Esophagus squamous epithelium (tissue), 5 donors: ENCODE data around the gene FAF2. TPM values are rescaled to one million over a fixed set of nuclear protein-coding genes. Genes with fewer than 3 reads are reported as not detected.

ENCODE experiments used
- DNase-seq: peaks from one replicate; lab custom pipeline; 2025; lab: John Stamatoyannopoulos, UW
- H3K27ac ChIP-seq, 4 donors: fragments of 200-600 bp; sonication (generic); one replicate each; pipeline ENCODE4 v1.5.1; 2016 to 2019; ENCODE audit warnings: mild to moderate bottlenecking in 1 of 4
- H3K27me3 ChIP-seq, 4 donors: fragments of 200-600 bp; sonication (generic); 1 replicate in 3 of 4; 2 replicates in 1 of 4; pipeline versions ENCODE4 v1.5.1 to v1.6.0; 2017 to 2021; ENCODE audit warnings: antibody characterized with exemption in 1 of 4
- H3K36me3 ChIP-seq, 3 donors: fragments of 200-600 bp; sonication (generic); one replicate each; pipeline ENCODE4 v1.5.1; 2016 to 2019
- H3K4me1 ChIP-seq, 3 donors: fragments of 200-600 bp; sonication (generic); one replicate each; pipeline ENCODE4 v1.5.1; 2017 to 2019
- H3K4me3 ChIP-seq, 4 donors: fragments of 200-600 bp; sonication (generic); 1 replicate in 3 of 4; 2 replicates in 1 of 4; pipeline ENCODE4 v1.5.1; 2016 to 2019; ENCODE audit warnings: mild to moderate bottlenecking in 2 of 4, moderate library complexity in 1 of 4
- H3K9me3 ChIP-seq, 3 donors: fragments of 200-600 bp; sonication (generic); one replicate each; pipeline ENCODE4 v1.5.1; 2016 to 2019
- POLR2A ChIP-seq, 4 donors: fragments of 450-650 bp; IDR thresholded peaks; one replicate each; pipeline ENCODE4 v1.6.1; 2017; ENCODE audit warnings: antibody characterized with exemption in 4 of 4, mild to moderate bottlenecking in 4 of 4, moderate library complexity in 3 of 4
- WGBS, 2 donors: methylation state at CpG; one replicate each; pipeline ENCODE4 v1.1.5; 2018; 5-methylcytosine and 5-hydroxymethylcytosine counted together
- intact Hi-C: fragments of 100-400 bp; cut with DNase I; formaldehyde crosslinking; loops from one replicate; pipeline ENCODE4 v1.15.0; 2022
- total RNA-seq, 4 donors: library from RNA; depleted of rRNA; stranded (reverse); fragments of >200 nt; gene quantifications; one replicate each; pipeline ENCODE4 v1.1.0, GENCODE V29; 2016
- TF ChIP-seq, protein P1 (sequence below), 6 experiments: fragments of 450-650 bp in 4 of 6; fragments of 200-600 bp in 2 of 6; sonication (generic) in 2 of 6; IDR thresholded peaks; one replicate each; pipeline ENCODE4 v1.5.1; 2016 to 2019; ENCODE audit warnings: antibody characterized with exemption in 6 of 6, mild to moderate bottlenecking in 4 of 6, moderate library complexity in 4 of 6
- donor health status: DM: yes; HTN: yes; CAD: no.

Gene FAF2
- total RNA-seq, 4 donors from 2014 or later = 18.5 to 27.0 (median 24.7) TPM

GRCh38 chr5:176542596-176543427, 94.6 kb downstream of the FAF2 start:
- Histone ChIP-seq H3K27me3 (no peaks in the 10 kb centered on the region), H3K36me3 (no peaks in the 10 kb centered on the region), H3K4me1 (peaks cover 25 to 78% (median 28%) of the 10 kb centered on the region in 3 donors), H3K27ac (peak overlapping the region; percentile 91 to 95 (median 92)), H3K4me3 (peak overlapping the region; percentile 67 to 93 (median 74)), H3K9me3 (no peaks in the 10 kb centered on the region)
- TF ChIP-seq, protein P1, sequence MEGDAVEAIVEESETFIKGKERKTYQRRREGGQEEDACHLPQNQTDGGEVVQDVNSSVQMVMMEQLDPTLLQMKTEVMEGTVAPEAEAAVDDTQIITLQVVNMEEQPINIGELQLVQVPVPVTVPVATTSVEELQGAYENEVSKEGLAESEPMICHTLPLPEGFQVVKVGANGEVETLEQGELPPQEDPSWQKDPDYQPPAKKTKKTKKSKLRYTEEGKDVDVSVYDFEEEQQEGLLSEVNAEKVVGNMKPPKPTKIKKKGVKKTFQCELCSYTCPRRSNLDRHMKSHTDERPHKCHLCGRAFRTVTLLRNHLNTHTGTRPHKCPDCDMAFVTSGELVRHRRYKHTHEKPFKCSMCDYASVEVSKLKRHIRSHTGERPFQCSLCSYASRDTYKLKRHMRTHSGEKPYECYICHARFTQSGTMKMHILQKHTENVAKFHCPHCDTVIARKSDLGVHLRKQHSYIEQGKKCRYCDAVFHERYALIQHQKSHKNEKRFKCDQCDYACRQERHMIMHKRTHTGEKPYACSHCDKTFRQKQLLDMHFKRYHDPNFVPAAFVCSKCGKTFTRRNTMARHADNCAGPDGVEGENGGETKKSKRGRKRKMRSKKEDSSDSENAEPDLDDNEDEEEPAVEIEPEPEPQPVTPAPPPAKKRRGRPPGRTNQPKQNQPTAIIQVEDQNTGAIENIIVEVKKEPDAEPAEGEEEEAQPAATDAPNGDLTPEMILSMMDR (IDR thresholded peaks at IDR 0.05) = peak in 2 of 6 experiments; percentile 10 to 29
- peak in 1 of 4 donors; percentile 9 for TF ChIP-seq POLR2A (IDR thresholded peaks at IDR 0.05)
- 0 to 3% methylated on average over 3 to 23 of the region's 110 CpGs for WGBS, 2 donors
- intact Hi-C loops = no loop called here
- DNase-seq = no peak

DNA sequence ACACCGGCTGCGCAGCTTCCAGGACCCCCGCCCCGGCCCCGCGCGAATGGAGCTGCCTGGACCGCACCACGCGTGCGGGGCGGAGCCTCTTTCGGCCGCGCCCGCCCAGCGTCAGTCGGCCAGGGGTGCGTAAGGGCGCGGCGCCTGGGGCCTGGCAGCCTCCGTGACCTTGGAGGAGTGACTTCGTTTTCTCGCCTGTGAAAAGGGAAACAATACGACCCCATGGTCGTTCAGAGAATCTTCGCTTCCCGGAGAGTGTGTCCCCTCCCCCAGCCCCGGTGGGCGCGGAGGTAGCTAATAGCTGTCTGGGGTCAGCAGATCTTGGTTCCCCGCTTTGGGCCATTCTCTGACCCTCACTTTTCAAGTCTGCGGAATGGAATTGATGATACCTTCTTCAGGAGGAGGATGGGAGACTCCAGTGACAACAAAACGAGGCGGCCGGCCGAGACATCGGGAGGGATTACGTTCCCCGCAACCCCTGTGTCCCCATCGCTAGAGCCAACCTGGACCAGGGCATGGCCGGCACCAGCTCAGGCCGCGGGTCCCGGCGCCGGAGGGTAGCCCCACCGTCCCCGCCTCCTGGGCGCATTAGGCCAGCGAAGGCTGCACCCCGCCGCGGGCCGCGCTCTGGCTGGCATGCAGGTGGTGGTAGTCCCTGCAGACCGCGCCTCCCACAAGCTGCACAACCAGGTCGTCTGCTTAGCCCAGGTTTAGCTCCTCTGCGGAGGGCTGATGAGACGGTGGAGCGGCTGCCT, 95.4 kb downstream of the FAF2 start:
- no peak for DNase-seq
- H3K27ac ChIP-seq = peak overlapping the region; percentile 91 to 95 (median 92)
- 0% methylated on average over 4 to 7 of the region's 63 CpGs for WGBS, 2 donors
- intact Hi-C loops = no loop called here
- H3K36me3 ChIP-seq = no peaks in the 10 kb centered on the region
- H3K9me3 ChIP-seq = no peaks in the 10 kb centered on the region
- TF ChIP-seq, protein P1 (IDR thresholded peaks at IDR 0.05) = no peak
- peak in 3 of 4 donors; percentile 35 to 72 (median 44) for TF ChIP-seq POLR2A (IDR thresholded peaks at IDR 0.05)
- H3K4me1 ChIP-seq = peaks cover 19 to 73% (median 22%) of the 10 kb centered on the region in 3 donors
- H3K4me3 ChIP-seq = peak overlapping the region; percentile 67 to 93 (median 74)
- H3K27me3 ChIP-seq = no peaks in the 10 kb centered on the region

DNA sequence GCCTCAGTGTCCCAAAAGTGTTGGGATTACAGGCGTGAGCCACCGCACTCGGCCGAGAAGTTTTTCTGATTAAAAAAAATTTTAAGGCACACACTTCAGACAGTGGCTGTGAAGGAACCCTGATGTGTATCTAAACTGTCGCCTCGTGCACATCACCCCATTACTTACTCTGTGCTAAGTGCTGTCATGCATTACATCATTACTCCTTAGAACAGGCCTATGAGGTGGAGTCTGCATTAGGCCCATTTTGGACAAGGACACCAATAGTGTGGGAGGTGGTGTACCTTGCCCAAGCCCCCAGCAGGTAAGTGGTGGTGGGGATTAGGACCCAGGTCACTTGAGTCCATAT, 97.2 kb downstream of the FAF2 start:
- WGBS, 2 donors = 93 to 95% methylated on average over 6 of the region's 6 CpGs
- H3K27me3 ChIP-seq = no peaks in the 10 kb centered on the region
- no peak for DNase-seq
- H3K9me3 ChIP-seq = no peaks in the 10 kb centered on the region
- H3K27ac ChIP-seq = peak overlapping the region in 2 of 4 donors; percentile 19 to 30
- H3K4me1 ChIP-seq = peaks cover 19 to 61% (median 22%) of the 10 kb centered on the region in 3 donors
- H3K36me3 ChIP-seq = no peaks in the 10 kb centered on the region
- no peak overlapping the region for H3K4me3 ChIP-seq
- TF ChIP-seq, protein P1 (IDR thresholded peaks at IDR 0.05) = no peak
- TF ChIP-seq POLR2A (IDR thresholded peaks at IDR 0.05) = no peak
- intact Hi-C loops = no loop called here

DNA sequence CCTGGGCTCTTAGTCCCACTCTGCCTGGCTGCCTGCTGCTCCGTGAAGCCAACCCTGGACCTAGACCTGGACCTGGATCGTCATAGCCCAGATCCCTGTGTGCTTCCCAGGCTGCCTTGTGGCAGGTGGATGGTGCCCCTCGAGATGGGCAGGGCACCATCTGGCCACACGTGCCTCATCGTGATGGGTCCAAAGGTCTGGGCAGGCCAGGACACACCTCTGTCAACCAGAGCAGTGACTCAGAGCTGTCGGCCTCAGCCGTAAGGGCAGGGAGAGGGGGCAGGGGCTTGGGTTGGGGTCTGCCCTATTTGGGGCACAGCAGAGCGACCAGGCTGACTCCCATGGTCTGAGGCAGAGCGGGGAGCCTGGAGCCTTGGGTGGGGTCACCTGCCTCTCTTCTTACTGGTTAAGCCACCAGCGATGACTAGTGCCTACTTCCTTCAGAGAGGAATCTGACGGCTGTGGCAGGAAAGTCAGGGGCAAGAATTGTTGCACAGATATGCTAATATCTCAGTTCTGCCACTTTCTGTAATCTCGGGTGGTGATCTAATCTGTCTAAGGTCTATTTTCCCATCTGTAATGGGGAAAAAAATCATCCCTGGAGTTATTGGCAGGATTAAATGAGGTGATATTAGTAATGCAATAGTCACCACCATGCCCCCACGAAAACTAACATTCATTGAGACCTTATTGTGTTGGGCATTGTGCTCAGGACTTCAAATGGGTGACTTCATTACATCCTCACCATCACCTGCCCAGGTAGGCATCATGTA, 97.7 kb downstream of the FAF2 start:
- H3K4me3 ChIP-seq = no peak overlapping the region
- peaks cover 18 to 55% (median 20%) of the 10 kb centered on the region in 3 donors for H3K4me1 ChIP-seq
- peak overlapping the region in 2 of 4 donors; percentile 19 to 30 for H3K27ac ChIP-seq
- TF ChIP-seq POLR2A (IDR thresholded peaks at IDR 0.05) = no peak
- TF ChIP-seq, protein P1 (IDR thresholded peaks at IDR 0.05) = no peak
- H3K9me3 ChIP-seq = no peaks in the 10 kb centered on the region
- H3K27me3 ChIP-seq = peaks cover 0 to 3% (median 0%) of the 10 kb centered on the region in 4 donors
- 36 to 50% methylated on average over 3 to 5 of the region's 13 CpGs for WGBS, 2 donors
- no peaks in the 10 kb centered on the region for H3K36me3 ChIP-seq
- intact Hi-C loops = no loop called here
- no peak for DNase-seq
